T-helper 1 cell treated with Interleukin-12 subunit alpha and Interleukin-12 subunit beta and Interleukin-4 antibody, amounts not matched to agents 30 ng/mL and 1 ng/mL, for 36 hours (primary cell): ENCODE data around the gene NOL4L. TPM values are rescaled to one million over a fixed set of nuclear protein-coding genes. Genes with fewer than 3 reads are reported as not detected.

Experiments
- intact Hi-C: fragments of 100-400 bp; cut with micrococcal nuclease; formaldehyde crosslinking; loops from one replicate; pipeline ENCODE4 v1.15.1; 2024
- total RNA-seq: library from RNA; stranded (reverse); gene quantifications from 2 replicates; pipeline ENCODE4 v1.2.3, GENCODE V29; 2022

NOL4L gene
- total RNA-seq, 1 donor from 2014 or later = 26.0 TPM

DNA sequence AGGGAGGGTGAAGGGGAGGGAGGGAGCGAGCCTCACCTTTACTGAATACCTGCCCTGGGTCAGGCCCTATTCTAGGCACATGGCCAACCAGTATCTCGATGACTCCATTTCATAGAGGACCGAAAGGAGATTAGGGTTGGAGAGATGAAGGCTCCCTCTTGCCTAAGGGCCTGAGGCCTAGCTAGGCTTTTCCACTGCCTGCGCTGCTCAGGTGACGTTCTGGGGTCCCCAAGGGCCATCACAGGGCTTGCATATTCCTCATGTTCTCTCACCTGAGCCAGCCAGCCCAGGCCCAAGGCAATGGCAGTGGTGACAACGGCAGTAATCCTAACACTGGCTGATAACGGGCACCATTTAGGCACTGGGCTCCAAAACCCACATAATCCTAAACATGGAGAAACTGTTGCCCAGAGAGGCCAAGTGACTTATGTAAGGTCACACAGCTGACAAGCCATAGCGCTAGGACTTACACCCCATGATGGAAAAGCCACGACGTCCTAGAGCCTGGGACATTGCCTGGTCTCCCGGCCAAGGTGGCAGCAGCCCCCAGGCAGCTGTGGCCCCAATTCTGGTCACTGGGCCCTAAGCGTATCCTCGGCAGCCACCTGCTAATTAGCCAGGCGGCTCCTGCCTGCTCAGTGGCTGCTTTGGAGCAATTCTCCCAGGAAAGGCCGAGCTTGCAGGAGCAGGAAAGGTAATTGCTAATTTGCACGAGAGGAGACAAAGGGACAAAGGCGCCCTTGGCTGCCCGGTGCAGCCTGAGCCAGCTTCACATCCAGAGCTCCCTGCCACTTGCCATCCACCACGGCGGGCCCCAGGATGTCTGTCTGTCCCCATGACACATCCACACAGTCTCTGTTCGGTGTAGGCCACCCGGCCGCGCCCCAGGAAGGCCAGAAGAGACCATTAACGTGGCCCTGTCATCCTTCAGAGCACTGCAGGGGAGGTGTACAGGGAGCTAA lies 21.5 kb downstream of the NOL4L start:
- intact Hi-C loops = no loop called here

DNA sequence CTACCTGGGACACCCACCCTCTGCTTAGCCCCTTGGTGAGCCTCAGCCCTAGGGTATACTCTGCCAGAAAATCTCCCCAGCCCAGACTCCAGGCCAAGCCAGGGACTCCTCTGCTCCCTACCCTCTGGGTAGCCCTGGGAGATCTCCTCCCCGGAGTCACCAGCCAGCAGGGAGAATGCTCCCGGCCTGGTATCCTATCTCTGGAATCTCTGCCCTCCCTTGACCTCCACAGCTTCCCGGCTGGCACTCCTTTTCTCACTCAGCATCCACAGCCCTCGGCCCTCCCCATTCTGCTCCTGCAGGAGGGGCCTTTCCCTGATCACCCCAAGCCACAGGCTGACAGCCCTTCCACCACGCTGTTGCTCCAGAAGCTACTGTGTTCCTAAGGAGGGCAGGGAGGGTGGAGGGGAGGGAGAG lies 22.6 kb downstream of the NOL4L start:
- intact Hi-C loops = no loop called here

DNA sequence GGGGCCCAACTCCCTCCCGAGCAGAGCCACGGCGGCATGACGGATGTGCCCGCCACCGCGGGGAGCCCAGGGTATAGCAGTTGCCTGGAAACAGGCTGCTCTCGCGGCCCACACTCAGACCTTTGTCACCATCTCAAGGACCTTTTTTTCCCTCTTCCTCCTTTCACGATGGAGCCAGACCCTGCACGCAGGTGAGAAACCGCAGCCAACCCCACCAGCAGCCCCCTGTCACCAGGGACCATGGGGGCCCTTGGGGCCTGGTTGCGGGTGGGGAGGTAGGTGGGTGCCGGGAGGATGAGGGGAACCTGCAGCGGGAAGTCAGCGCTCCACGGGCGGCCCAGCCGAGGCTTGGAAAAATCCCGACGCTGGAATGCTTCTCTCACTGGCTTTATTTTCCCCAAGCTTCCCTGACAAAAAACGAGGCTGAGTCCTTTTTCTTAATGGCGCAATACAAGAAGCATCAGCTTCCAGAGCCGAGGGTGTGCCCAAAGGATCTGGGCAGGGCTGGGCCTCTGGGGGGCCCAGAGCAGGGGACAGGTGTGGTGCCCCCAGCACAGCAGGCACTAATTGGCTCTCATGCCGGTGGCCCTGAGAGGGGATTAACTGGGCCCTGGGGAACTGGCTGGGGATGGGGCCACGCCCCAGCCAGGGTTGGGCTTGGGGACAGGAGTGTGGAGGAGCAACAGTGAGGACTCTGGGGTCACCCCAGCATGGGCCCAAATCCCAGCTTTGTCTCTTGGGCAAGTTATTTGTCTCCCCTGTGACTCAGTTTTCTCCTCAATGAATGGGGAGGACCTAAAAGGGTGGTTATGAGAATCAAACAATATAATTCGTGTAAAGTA lies 23.9 kb downstream of the NOL4L start:
- intact Hi-C loops = no loop called here

DNA sequence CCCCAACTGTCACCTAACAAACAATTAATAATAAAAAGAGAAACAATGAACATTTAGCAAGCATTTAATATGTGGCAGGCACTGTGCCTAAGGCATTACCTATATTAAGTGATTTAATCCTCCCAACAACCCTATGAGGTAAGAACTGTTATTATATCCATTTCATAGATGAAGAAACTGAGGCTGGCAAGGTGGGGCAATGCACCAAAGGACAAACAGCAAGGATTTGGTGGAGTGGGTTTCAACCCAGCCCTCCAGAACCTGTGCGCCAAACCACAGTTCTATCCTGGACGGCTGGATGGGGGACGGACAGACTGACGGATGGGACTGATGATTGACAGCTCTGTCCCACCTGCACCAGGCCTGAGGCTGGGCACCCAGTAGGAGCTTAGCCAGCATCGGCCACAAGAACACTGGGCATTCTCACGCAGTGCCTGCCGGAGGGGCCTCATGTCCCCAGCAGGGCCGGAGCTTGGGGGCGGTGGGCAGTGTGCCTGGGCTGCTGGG lies 24.6 kb downstream of the NOL4L start:
- intact Hi-C loops = no loop called here

DNA sequence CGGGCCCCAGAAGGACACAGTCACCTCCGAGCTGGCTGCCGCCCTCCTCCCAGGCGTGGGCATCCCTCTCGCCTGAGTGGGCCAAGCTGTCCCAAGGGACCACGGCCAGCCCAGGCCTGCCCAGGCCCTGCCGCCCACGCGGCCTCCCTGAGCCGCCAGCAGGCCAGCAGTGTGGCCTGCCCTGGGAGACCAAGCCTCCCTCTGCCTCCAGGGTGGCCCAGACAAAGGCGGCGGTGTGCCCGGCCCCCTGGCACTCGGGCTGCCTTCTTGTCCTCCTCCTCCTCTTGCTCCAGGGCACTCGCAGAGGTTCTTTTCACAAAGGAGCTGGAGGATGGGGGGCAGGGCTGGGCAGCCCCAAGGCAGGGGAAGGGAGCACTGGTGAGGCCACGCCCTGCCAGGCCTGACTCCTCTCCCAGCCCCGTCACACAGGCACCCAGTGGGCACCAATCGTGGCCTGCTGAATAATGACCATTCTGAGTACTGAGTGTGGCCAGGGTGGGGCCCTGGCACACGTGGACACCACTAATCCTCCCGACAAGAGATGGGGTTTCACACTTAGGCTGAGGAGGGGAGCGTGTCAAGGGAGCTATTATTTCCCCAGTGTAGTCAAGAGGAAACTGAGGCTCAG lies 25.3 kb downstream of the NOL4L start:
- intact Hi-C loops = no loop called here

DNA sequence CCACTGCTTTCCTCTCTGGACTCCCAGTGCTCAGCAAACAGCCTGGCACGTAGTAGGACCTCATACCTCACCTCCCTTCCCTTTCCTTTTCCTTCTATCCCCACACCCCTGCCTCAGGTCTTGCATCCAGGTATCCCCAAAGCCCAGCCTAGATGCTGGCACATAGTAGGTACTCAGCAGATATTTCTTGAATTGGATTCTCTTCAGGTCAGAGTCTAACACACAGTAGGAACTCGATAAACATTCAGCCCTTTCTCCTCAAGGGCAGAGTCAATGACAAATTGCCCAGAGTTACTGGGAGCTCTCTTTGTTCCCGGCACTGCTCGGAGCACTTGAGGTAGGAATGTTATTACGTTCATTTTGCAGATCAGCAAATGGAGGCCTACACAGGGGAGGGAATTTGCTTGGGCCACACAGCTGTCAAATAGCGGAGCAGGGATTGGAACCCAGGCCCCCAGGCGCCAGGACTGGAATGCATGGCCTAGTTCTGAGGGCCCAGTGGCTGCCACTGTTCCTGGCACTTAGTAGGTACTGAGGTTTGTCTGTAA lies 25.9 kb downstream of the NOL4L start:
- intact Hi-C loops = no loop called here

DNA sequence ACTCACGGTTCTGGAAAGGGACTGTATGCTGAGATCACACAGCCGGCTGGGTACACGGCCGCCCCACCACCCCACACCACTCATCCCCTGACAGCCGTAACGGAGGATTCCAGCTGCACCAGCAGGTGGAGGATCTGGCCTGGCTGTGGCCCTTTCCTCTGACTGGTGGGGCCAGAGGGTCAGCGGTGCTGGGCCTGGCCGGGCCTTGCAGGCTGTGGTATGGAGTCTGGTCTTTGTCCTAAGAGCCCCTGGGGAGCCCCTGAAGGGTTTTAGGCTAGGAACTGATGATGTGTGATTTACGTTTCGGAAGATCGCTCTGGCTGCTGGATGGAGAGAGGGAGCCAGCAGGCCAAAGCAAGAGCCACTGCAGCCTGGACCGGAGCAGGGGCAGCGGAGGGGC lies 26.6 kb downstream of the NOL4L start:
- intact Hi-C loops = no loop called here

DNA sequence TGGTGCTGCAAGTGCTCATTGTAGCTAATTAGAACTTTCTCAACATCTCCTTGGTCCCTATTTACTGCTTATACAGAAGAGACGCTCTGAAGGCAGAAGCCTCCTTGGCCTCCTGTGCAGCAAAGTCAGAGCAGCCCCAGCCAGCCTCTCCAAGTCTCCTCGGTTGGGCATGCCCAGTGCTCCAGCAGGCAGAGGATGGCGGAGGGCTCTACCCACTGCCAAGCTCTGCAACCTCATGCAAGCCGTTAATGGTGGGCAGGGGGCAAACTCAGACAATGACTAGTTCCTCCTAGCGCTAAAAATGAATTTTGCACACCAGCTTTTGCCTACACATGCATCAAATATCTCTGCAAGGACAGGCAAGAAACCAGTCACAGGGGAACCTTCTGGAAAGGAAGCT lies 27.8 kb downstream of the NOL4L start:
- intact Hi-C loops = no loop called here

DNA sequence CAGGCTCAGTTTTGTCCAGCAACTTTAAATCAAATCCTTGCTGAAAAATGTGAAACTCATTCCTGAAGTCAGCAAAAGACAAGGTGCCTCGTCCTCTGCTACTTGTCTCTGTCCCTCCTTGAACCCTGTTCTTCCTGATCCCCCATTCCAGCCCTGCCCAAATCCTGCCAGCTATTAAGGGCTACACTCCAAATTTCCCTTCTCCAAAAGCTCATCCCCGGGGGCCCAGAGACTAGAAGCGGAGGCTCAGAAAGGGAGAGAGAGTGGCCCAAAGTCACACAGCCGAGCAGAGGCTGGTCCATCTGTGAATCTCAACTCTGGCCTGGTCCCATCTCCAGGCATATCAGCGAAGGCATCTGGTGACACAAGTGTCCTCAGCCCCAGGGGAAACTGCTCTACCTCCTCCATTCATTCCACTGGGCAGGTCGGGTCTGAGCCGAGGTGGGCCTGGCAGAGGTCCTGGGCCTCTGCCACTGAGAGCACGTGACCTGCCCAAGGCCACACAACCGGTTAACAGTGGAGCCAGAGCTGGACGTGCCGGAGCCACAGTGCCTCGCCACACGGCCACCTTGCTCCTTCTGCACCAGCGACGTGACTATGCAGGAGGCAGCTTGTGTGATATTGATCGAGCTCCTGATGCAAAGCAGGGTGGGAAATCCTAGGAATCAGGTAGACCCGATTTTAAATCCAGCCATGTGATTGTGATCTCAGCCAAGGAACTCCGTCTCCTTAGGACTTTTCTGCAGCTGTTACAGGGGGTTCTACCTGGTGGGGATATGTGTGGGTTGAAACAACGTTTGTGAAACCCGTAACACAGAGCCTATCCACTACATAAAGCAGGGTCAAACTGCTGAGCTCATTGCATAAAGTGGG lies 28.6 kb downstream of the NOL4L start:
- intact Hi-C loops = no loop called here

DNA sequence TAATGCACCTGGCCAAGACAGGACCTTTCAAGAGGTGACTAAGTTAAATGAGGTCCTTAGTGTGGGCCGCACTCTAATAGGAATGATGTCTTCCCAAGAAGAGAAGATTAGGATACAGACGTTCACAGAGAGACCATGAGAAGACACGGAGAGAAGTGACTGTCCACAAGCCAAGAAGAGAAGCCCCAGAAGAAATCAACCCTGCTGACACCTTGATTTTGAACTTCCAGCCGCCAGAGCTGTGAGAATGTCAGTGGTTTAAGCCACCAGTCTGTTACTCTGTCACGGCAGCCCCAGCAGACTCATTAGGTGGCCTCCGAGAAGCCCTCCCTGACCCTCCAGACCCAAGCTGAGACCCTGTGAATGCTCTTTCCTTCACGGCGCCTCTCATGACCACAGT lies 29.5 kb downstream of the NOL4L start:
- intact Hi-C loops = no loop called here

DNA sequence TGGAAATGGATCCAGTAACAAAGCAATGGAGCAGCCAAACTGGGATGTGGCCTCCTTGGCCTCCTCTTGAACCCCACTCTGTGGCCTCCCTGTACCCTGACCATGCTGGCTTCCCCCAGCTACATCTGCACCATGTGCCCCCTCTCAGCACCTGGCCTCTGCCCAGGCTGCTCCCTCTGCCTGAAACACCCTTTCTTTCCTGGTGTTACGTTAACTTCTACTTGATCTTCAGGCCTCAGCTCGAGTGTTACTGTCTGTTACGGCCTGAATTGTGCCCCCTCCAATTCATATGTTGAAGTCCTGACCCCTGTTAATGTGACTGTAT lies 30.2 kb downstream of the NOL4L start:
- intact Hi-C loops = no loop called here

DNA sequence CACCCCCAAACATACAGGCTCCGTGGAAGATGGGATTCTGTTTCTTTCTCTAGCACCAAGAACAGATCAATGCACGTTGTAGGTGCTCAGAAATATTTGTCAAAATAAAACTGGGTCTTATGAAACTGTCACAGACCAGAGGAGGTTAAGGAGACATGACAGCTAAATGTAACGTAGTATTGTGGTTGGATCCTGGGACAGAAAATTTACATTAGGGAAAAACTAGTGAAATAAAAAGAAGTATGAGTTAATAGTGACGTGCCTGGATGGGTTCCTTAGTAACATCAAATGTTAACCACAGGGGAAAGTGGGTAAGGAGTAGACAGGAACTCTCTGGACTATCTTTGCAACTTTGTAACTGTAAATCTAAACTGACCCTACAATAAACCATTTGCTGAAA lies 31.5 kb downstream of the NOL4L start:
- intact Hi-C loops = no loop called here

DNA sequence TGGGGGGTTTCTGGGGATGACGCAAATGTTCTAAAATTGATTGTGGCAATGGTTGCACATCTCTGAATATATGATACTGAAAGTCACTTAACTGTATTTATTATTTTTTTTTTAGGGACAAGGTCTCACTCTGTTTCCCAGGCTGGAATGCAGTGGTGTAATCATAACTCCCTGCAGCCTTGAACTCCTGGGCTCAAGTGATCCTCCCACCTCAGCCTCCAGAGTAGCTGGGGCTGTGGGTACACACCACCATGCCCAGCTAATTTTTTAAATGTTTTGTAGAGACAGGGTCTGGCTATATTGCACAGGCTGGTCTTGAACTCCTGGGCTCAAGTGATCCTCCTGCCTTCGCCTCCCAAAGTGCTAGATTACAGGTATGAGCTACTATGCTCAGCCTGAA lies 33.4 kb downstream of the NOL4L start:
- intact Hi-C loops = no loop called here

DNA sequence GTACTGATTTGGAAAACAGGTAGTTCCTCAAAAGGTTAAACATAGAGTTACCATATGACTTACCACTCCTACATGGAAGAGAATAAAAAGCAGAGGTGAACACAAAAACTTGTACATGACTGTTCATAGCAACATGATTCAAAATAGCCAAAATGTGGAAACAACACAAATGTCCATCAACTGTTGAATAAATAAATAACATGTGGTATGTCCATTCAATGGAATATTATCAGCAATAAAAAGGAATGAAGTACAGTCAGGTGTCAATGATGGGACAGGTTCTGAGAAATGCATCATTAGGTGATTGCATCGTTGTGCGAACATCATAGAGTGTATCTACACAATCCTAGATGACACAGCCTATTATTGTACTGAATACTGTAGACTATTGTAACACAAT lies 35.3 kb downstream of the NOL4L start:
- intact Hi-C loops = no loop called here

DNA sequence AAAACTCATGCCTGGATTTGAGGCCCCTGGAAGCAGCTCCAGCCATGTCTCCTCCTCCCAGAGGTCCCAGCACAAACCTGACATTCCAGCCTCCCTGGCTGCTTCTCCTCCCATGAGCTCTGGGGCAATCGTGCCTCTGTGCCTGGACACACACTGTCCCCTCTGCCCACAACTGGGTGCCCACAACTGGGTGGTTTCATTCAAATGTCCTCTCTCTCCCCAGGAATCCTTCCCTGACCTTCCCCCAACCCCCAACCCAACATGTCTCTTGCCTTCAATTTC lies 37.4 kb downstream of the NOL4L start:
- intact Hi-C loops = no loop called here

DNA sequence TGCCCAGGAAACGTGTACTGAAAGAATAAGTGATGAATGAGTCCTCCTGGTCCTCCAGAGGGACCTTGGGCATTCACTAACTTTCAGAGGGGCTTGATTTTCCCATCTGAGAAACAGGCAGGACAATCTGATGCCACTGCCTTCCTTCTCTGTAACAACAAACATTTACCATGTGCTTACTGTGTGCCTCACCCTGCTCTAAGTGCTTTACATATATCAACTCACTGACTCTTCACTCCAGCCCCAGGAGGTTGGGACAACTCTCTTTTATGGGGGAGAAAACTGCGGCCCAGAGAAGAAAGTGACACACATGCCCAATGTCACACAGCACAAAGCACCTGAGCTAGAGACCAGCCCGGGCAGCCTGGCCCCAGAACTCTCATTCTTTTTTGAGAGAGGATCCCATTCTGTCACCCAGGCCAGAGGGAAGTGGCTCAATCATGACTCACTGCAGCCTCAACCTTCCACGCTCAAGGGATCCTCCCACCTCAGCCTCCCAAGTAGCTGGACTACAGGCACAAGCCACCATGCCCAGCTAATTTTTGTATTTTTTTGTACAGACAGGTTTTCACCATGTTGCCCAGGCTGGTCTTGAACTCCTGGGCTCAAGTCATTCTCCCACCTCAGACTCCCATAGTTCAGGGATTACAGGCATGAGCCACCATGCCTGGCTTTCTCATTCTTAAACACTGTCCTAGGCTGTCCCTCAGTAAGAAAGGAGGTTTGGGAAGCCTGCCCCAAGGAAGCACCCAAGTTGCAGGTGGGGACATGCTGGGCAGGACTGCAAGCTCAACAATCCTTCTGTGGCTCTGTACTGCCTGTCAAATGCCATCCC lies 38.0 kb downstream of the NOL4L start:
- intact Hi-C loops = no loop called here

DNA sequence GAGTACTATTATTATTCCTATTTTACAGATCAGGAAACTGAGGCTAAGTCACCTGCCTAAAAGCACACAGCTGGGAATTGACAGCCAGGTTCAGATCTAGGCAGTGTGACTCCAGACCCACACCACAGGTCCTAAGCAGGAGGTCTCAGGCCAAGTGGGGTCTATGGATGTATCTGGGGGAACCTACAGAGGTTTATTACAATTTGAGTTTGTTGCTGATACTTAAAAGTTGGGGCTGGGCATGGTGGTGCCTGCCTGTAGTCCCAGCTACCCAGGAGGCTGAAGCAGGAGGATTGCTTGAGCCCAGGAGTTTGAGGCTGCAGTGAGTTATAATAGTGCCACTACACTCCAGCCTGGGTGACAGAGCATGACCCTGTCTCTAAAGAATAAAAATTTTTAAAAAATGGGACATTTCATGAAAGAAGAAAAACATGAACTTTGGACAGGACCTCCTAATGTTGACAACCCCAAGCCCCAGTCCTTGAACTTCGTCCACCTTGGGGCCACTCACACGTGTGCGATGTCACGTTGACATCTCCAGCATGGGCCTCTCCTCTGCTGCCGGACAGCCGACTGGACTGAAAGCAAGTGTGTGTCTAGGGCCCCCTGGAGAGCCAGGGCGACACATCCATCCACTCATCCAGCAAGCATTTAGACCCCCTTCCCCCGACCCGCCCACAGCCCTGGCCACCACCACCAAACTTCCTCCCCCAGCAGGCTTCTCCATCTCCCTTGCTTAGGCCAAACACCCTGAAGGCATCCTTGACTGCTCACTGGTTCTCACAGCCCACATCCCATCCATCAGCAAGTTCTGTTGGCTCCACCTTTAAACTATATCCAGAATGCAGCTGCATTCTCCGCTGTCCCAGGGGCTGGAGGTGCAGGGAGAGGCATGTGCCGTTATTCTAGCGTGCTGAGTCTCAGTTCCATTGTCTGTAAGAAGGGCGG lies 40.0 kb downstream of the NOL4L start:
- intact Hi-C loops = no loop called here

DNA sequence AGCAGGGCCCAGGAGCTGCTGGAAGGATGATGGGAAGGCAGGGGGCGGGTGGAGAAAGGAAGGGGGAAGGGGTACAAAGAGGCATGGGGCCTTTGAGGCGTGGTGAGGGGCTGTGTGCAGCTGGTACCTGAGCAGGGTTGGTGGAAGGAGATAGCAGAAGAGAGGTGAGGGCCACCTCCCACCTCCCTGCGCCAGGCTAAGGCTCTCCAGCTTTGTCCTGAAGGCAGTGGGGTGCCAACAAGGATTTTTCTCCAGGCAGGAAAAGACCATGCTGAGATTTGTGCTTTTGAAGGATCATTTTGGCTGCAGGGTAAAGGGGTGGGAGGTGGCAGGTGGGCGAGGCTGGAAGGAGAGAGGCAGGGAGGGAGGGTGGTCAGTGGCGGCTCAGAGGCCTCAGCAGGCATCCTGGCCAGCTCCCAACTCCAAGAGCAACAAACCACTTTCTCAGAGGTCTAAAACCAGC lies 40.8 kb downstream of the NOL4L start:
- intact Hi-C loops = no loop called here
